GM04503 (cell line): ENCODE results near the gene DMPK.
A peak's percentile ranks its signal among the peaks of the same experiment; 100 is the strongest.
"Not testable (repeated sequence)": the region's sequence is repeated elsewhere in the genome, so short reads cannot be mapped to it uniquely, and the experiment has no call there.

Experiments used
- DNase-seq: peaks from one replicate; pipeline ENCODE4 v3.0.0-alpha.2; 2012; ENCODE audit warnings: low read depth

The DMPK gene

GRCh38 chr19:45815481-45816216, 33.4 kb upstream of the DMPK start:
- no peak for DNase-seq

- no peak for DNase-seq
These were observed 32.7 kb upstream of the DMPK start, which contains the start of gene RSPH6A for GRCh38 chr19:45814851-45815480. RSPH6A (minus strand) TSS chr19:45815308; CDS start chr19:45815176, 132 bp downstream.

DNA sequence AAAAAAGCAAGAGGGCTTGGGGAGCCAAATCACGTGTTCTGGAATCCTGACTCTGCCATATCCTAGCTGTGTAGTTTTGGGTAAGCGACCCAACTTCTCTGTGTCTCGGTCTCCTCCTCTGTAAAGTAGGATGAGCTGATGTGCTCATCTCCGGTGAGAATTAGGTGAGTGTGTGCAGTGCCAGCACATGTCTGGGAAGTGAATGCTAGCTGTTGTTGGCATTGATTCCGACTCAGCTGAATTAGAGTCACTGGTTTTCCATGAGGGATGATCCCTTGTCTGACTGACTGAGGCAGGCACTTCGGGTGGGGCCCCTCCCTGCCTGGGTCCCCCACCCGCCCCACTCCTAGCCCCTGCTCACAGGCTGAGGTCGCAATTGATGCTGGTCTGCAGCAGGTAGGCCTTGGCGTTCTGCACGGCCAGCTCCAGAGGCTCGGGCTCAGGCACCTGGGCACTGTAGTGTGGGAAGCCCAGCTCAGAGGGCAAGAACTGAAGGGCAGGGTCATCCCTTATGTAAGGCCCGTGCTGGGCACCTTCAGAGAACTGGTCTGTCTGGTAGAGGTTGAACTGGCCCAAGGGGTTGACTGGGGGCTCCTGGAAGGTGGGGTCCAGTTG, 32.0 kb upstream of the DMPK start:
- DNase-seq, result no peak

GRCh38 chr19:45812297-45812696, 30.0 kb upstream of the DMPK start:
- no peak for DNase-seq

DNA sequence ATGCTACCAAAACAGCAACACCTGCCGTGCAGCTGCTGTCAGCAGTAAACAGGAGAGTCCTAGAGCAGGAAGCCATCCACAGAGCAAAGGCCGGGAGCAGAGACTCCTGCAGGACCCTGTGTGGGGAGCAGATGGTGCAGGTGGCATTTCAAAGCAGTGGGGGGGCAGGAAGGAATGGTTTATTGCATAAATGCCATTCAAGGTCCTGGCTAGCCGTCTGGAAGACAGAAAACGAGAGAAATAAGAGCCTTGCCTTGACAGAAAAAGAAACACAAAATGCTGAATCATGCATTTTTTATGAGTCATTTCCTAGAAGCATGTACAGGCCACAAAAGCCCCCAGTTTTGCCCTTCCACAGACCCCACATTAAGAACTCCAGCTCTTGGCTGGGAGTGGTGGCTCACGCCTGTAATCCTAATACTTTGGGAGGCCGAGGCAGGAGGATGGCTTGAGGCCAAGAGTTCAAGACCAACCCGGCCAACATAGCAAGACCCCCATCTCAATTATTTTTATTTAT, 27.4 kb upstream of the DMPK start:
- DNase-seq, result peak; percentile 23

- no peak for DNase-seq
These were observed 23.4 kb upstream of the DMPK start for GRCh38 chr19:45805719-45806118.

GRCh38 chr19:45804959-45805230, 22.6 kb upstream of the DMPK start:
- no peak for DNase-seq

DNA sequence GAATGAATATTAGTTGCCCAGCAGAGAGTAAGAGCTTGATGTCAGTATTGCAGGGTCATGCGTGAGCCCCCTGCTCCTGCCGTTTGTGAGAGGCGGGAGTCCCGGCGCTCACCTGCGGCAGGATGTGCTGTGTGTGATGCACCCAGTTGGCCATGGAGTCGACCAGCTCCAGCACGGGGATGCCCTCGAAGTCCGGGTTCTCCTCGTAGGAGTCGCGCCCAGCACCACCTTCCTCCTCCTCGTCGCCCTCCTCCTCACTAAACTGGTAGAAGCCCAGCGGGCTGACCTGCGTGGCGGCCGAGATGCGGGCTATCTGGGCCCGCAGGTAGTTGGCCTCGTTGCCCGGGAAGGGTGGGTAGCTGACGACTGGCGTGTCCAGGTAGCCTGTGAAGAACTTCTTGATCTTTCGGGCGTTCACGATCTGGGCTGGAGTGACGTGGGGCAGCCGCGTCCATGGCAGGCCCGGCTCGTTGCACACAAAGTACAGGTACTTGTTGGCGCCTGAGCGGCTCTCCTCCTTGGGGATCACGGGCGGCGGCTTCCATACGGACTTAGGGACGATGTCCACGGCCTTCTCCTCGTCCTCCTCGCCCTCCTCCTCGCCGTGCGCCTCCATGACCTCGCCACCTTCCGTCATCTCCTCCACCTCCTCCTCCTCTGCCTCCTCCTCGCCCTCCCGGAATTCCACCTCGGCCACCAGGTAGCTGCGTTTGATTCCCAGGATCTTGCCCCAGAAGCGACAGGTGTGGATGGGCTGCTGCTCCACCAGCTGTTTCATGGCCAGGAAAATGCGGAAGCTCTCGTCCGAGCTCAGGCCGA, 22.1 kb upstream of the DMPK start:
- no peak for DNase-seq

DNA sequence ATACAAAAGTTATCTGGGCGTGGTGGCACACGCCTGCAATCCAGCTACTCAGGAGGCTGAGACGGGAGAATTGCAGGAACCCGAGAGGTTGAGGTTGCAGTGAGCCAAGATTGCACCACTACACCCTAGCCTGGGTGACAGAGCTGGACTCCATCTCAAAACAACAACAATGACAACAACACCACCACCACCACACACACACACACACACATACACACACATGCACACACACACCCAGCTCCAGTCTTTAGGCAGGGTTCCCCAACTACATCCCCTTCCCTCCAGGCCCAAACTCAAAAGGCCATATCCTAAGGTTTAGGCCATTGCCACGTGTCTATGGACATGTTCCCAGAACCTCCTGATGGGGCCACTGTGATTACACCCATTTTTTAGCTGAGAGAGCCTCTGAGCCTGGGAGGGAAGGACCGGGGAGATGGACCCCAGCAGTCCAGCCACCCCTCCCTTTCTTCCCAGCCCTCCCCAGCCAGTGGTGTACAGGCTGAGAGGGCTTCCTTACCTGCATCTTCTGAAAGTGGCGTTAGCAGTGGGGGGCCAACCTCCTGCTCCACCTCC, 19.4 kb upstream of the DMPK start:
- DNase-seq, result no peak

GRCh38 chr19:45800070-45800553, 17.8 kb upstream of the DMPK start:
- DNase-seq, result no peak

DNA sequence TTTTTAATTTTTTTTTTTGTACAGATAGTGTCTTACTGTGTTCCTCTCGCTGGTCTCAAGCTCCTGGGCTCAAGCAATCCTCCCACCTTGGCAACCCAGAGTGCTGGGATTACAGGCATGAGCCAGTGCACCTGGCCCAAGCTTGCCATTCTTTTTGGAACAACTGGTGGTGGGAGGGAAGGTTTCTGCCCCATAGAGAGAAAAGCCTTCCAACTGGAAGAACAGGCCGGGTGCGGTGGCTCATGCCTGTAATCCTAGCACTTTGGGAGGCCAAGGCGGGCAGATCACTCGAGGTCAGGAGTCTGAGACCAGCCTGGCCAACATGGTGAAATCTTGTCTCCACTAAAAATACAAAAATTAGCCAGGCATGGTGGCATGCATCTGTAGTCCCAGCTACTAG, 17.3 kb upstream of the DMPK start:
- DNase-seq, result not testable (repeated sequence)

DNA sequence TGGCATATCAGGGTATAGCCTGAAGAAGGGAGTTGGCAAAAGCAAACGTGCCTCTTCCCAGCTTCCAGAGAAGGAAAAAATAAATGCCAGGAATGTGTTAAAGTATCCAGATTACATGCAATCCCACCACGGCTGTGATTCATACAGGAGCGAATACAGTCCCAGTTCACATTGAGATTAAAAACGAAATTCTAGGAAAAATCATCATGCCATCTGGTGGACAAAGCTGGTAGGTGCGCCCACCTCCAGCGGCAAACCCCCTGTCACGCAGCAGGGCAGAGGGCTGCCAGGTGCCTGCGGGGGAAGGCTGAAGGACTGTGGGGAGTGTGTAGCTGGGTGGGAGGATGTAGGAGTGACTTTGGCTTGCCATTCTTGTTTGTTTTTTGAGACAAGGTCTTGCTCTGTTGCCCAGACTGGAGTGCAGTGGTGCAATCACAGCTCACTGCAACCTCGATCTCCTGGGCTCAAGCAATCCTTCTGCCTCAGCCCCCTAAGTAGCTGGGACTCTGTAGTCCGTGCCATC, 16.8 kb upstream of the DMPK start:
- peak; percentile 67 for DNase-seq

GRCh38 chr19:45794627-45795026, 12.3 kb upstream of the DMPK start:
- DNase-seq, result no peak

DNA sequence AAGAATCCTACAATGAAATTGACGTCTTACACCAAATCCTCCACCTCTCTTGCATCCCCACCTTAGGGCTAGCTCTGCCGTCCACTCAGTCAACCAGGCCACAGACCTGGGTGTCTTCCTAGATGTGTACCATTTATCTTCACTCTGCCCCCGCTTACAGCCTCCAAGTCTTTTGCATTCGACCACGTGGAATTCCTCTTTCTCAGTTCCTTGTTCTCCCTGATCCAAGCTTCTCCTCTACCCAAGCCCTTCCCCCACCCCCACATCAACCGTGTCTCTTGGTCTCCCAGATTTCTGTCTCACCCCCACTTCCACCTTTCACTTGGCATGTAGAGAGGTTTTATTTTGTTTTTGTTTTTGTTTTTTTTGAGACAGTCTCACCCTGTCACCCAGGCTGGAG, 11.6 kb upstream of the DMPK start:
- no peak for DNase-seq

DNA sequence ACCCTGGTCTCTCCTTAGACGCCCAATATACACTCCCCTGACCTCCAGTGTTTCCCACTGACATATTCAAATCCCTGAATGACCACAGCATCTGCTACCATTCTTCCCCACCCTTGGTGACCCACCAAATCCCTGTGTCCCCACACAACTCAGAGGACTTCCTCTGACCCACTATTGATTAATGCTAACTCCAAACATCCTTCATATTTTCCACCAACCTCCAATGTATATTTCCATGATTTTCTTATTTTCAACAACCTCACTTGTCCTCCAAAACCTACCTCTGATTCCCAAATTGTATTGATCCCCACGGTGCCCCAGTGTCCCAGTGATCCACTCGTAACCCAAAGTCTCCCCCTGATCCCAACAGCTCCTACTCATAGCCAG, 10.9 kb upstream of the DMPK start:
- no peak for DNase-seq

DNA sequence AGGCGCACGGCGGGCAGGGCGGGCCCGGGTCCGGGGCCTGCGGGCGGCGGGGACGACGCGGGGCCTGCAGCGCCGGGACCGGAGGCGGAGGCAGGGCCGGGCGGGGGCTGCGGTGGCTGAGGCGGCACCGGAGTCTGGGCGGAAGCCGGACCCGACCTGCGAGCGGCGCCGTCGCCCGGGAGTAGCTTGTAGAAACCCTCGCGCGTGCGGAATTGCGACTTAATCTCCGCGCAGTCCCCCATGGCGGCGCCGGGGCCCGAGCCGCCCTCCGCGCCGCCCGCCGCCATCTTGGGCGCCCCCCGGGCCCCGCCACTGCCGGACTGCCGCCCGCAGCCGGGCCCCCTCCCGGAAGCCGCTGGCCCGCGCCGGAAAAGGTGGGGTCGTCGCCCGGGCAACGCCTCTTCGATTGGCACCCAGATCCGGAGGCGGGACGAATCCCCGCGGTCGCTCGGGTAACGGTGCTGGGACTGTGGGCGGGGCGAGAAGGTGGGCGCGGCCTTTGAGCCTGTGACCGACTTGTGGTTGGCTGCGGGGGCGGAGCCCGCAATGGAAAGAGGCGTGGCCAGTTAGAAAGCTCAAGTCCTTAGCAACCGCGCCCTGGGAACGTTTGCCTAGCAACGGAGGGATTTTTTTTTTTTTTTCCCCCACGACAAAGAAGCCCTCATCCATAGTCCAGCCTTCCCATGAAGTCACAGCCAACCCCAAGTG, 10.3 kb upstream of the DMPK start, which contains the start of gene DMWD:
TSS of gene DMWD (minus strand) at position 376 of the 708 bp plus-strand sequence. CDS start at position 287, 89 bp downstream.
- peak; percentile 79 for DNase-seq

GRCh38 chr19:45791744-45792469, 9.6 kb upstream of the DMPK start:
- DNase-seq, result no peak

DNA sequence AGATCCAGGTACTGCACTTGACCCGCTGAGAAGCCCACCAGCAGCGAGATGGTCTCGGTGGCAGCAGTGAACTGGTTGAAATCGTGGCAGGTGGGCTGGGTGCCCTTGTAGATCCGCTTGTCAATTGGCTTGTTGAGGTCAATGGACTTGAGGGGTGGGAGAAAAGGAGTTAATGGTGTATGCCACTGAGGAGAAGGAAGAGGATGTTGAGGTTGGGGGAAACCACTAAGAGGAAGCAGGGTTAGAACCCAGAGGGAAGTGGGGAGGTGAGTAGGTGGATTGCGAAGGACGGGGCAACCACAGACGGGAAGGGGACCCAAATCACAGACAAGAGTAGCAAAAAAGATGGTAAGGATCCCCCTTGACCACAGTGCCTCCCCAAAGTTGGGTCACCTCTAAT, 8.7 kb upstream of the DMPK start:
- DNase-seq, result no peak

- no peak for DNase-seq
These were observed 6.9 kb upstream of the DMPK start for GRCh38 chr19:45789035-45789786.

DNA sequence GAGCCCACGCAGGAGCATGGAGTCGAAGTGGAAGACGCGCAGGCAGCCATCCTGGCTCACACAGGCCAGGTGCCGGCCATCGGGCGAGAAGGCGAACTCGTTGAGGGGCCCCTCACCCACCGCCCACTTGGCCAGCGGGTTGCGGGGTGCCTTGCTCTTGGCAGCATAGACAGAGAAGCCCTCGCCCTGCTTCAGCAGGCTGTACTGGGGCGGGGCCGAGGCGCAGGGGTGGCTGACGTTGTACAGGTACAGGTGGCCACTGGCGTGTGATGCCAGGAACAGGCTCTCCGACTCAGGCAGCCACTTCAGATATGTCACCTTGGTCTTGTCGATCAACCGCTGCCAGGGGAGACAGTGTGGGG, 4.2 kb upstream of the DMPK start:
- no peak for DNase-seq
